GM19025 (cell line): ENCODE data around the gene GUCY1B1.

Source experiments
- ATAC-seq: cut with Tn5 transposase; IDR thresholded peaks from one replicate; pipeline ENCODE4 v1.9.1; 2021; ENCODE audit warnings: mild to moderate bottlenecking, low read depth, moderate library complexity; ENCODE audit not compliant: unreplicated experiment

The GUCY1B1 gene

DNA sequence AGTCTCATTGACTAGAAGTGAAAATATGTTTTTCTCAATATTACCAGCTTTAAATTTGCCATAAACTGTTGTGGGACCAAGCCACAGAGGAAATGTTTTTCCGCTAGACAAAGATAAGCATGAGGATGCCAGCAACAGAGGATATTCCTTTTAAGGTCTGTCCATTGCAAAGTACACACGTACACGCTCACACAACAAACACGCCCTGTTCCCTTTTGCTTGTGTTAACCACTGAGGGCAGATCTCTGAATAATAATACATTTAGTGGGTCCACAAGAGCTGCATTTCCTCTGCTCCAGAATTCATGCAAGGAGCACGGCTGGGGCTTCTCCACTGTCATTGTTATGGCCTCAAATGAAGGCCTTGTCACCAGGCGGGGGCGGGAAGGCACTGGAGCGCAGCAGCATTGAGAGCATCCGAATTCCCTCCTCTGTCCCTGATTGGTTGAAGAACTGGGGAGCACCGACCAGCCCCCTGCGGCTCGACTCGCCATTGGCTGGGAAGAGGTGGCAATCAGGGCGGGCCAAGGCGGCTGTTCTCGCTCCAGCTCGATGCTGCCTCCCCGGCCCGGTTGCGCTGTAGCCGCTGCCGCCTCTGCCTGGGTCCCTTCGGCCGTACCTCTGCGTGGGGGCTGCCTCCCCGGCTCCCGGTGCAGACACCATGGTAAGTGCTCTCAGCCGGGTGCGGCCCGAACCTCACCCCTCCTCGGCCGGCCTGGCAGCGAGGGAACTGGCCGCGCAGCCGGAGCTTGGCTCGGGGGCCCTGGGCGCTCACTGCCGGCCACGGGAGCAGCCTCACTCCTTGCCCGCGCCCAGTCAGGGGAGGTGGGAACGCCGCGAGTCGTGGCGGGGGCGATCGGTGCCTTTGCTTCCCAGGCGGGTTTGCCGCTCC lies at the start of gene GUCY1B1:
GUCY1B1 (plus strand) TSS at position 541 of the 891 bp plus-strand sequence; CDS start at position 661, 120 bp downstream.
- peak; percentile 94 for ATAC-seq

DNA sequence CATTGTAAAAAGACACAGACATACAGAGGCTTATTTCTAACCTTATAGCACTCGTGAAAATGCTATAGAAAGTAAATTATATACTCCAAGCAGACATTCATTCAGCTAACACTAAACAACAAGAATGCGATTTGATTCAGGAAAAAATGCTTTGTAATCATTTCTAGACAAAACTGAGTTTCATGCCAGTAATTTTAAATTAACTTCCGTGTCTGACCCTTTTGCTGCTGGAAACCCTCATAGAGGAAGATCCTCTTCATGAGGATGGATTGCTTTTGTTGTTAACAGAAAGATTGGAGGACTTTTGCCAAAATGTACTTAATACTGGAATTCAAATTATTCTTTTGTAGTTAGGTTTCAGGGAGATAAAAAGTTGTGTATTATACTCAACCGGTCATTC lies 48.9 kb upstream of the GUCY1B1 start:
- ATAC-seq, result no peak

DNA sequence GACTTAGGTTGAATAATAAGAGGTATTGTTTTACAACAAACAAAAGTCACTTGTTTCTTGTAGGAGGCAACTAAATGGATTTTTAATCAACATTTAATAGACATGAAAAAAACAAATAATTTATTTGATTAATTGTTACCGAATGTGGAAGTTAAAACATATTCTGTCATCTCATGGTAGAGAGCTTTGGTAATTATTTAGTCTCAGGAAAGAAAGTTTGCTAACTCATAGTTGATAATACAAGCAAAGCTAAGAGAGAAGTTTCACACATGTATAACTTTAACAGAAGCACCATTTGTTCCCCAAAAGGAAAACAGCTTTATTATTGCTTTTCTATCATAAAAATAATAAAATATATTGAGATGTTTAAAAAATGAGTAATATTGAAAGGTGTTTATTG lies 47.3 kb upstream of the GUCY1B1 start:
- no peak for ATAC-seq

DNA sequence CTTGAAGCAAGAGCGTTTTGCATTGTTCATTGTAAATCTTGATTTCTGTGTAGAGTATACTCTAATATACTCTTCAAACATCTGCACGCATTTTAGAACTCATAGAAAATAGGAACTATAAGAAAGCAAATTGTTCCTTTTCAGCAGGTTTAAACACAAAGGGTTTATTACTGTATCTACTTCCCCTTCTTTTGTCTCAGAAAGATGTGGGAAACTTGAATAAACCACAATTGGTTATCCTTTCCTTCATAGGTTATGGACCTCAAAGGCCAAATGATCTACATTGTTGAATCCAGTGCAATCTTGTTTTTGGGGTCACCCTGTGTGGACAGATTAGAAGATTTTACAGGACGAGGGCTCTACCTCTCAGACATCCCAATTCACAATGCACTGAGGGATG lies 46.0 kb upstream of the GUCY1B1 start:
- ATAC-seq, result no peak

DNA sequence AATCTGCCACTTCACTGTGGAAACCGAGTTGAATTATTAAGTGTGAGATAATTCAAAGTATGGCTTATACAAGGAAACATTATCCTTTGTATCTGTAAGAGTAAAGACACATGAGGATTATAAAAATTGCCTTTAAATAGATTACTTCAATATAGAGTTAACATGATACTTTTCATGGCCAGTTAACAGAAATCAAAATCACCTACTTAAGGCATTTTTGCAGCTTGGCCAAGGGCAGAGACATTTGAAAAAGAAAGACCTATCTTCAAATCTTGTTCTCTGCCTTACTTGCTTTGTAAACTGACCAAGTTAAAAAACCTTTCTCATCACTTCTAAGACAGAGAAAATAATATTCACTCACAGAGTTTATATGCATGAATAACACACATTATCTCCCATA lies 44.9 kb upstream of the GUCY1B1 start:
- ATAC-seq, result no peak

GRCh38 chr4:155722336-155722735 lies 36.5 kb upstream of the GUCY1B1 start:
- ATAC-seq, result no peak

- ATAC-seq, result no peak
Observed at GRCh38 chr4:155722816-155723499, 35.9 kb upstream of the GUCY1B1 start.

DNA sequence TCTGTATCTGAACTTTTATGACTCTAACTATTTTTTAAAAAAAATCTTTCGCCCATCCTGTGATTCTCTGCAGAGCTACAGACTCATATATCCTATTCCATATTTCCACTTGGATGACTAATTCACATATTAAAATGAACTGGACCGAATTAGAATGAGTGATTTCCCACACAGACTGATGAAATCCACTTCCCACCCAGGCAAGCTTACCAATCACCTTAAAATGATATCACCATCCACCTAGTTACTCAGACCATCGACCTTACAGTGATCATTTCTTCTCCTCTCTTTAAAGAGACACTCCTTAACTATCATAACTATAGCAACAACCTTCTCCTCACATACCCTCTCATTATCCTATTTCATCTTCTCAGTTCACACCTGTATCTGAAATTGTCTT lies 34.1 kb upstream of the GUCY1B1 start:
- ATAC-seq, result no peak

- ATAC-seq, result no peak
Observed at GRCh38 chr4:155734065-155734464, 24.8 kb upstream of the GUCY1B1 start.

- ATAC-seq, result no peak
Observed at GRCh38 chr4:155734951-155735350, 23.9 kb upstream of the GUCY1B1 start.

DNA sequence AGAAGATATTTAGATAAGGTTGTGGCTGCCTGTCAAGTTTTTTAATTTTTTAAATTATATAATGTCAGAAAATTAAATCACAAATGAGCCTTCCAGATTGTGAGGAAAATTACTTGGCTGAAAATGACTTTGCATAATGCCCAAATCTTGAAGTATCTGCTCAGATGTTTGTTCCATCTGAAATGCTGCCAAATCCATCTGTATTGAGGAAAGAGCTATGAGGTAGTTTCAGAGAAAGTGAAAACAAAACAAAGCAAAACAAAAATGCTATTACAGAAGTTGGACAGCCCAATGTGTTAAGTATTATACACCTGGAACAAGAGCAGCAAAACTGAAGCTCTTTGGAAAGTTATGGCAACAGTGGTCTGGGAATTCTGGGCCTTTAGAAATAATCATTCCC lies 23.3 kb upstream of the GUCY1B1 start:
- no peak for ATAC-seq

GRCh38 chr4:155738548-155738947 lies 20.3 kb upstream of the GUCY1B1 start:
- no peak for ATAC-seq

DNA sequence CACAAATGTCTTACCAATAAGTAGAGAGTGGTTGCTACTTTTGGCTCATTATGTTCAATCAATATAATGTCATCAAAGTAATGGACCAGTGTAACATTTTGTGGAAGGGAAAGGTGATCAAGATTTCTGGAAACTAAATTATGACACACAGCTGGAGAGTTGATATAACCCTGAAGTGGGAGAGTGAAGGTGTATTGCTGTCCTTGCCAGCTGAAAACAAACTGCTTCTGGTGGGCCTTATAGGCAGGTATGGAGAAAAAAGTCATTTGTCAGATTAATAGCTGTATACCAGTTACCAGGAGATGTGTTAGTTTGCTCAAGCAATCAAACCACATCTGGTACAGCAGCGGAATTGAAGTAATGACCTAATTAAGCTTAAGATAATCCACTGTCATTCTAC lies 17.3 kb upstream of the GUCY1B1 start:
- no peak for ATAC-seq

DNA sequence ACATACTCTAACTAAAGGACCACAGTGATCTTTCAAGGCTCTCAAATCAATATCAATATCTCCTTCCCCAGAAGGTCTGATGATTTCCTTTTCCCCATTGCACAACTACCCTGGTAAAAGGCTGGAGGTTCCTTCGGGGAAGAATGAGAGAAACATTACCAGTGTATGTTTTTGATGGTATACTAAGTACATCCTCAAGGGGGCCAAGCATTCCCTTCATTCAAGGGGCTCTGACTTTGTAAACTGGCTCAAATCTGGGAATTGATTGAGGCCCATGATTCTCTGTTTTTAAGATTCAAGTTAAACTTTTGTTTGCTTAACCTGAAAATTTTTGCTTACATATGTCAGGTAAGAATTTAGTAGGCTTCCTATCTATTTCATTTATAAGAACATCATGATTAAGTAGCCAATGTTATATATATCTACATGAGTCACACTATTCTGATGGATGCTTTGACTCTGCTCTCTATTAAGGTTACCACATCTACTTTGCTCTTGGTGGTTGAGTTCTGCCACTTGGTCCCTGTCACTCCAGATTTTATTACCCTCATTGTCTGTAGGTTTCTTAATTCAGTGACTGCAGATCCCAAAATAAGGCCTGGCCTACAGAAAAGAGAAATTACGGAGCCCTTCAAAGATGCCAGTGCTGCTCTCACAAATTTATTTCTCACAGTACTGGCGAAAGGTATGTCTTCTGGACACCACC lies 16.4 kb upstream of the GUCY1B1 start:
- no peak for ATAC-seq

GRCh38 chr4:155745984-155746383 lies 12.8 kb upstream of the GUCY1B1 start:
- no peak for ATAC-seq

DNA sequence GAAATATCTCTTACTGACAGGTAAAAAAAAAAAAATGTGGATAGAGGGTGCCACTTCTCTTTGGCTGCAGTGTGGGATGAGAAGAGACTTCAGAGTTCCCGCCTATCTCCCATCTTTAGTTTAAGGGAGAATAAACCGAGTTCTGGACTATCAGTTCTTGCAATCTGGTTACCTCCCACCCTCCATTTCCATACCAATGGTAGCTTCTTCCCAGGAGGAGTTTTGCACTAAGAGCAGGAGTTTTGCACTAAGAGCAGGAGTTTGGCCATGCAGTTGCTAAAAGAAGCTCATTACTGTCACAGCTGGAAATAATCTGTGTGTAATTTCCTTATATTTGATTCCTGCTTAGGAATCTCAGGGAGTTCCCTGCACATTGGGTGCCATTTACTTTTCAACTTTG lies 10.8 kb upstream of the GUCY1B1 start:
- ATAC-seq, result no peak

DNA sequence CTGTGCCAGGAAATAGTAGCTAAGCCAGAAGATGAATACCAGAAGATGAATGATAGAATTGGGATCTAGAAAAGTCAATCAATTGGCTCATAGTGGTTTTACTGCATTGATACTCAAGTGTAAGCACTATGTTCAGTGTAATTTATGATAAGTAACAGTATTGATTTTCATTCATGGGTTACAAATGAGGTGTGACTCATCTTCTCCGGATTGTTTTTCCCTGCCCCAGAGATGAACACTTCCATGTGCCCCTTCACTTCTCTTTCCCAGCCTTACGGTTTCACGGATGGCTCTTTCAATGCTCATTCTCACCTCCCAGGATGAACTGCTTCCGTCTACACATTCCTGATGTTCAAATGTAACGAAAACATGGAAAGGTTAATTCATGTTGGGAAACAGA lies 9.8 kb upstream of the GUCY1B1 start:
- no peak for ATAC-seq

GRCh38 chr4:155751569-155751968 lies 7.3 kb upstream of the GUCY1B1 start:
- ATAC-seq, result no peak

GRCh38 chr4:155757745-155758265 lies 1.0 kb upstream of the GUCY1B1 start:
- no peak for ATAC-seq

- peak; percentile 26 for ATAC-seq
Observed at GRCh38 chr4:155759372-155760252, 791 bp downstream of the GUCY1B1 start.
